ENCODE results near the gene TAF4. TPM values are rescaled to one million over a fixed set of nuclear protein-coding genes. Genes with fewer than 3 reads are reported as not detected.

The TAF4 gene
- total RNA-seq, 1 donor from 2014 or later, result 9.6 TPM

- TF ChIP-seq POLR2A (IDR thresholded peaks at IDR 0.05), result no peak
- Histone ChIP-seq H3K27ac (no peak overlapping the region), H3K36me3 (no peaks in the 10 kb centered on the region), H3K27me3 (no peaks in the 10 kb centered on the region), H3K4me3 (no peak overlapping the region), H3K9me3 (no peaks in the 10 kb centered on the region), H3K4me1 (no peaks in the 10 kb centered on the region)
- intact Hi-C loops (cut with DNase I), result no loop called here
- no peak for DNase-seq (ENCODE audit: extremely low spot score in 2 of 2)
Measured at GRCh38 chr20:61955668-61956395, 109.8 kb downstream of the TAF4 start.

DNA sequence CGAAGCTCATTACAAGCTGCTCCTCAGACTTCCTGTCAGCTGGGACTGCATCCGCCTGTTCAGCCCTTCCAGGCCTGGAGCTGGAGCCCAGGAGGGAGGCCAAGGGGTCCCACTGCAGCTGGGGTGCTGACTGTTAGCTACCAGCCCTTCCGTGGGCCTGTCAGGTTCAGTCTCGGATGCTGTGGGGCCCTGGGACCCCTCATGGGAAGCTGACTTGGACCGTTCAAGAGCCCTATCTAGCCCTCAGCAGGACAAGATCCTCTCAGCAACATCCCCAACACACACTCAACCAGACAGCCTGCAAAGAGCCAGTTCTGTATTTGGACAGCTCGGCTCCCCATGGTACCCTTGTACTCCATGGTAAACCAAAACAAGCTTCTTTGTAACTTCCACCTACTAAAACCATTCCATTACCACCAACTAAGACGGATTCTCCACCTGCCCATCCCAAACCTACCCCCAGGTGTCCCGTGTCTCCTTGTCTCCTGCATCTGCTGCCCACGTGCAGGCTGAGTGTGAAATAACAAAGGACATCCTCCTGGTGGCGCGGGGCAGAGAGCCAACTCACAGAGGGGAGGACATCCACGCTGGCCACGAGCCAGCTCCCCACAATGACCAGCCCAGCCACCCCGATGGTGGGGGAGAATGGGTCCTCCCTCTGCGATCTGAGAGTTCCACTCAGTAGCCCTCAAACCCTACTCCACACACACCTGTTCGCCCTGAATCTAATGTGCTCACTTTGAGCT lies 111.2 kb downstream of the TAF4 start:
- no peak for DNase-seq (ENCODE audit: extremely low spot score in 2 of 2)

GRCh38 chr20:61953037-61954021 lies 112.4 kb downstream of the TAF4 start:
- Histone ChIP-seq H3K4me3 (no peak overlapping the region), H3K4me1 (no peaks in the 10 kb centered on the region), H3K36me3 (no peaks in the 10 kb centered on the region), H3K9me3 (no peaks in the 10 kb centered on the region), H3K27me3 (no peaks in the 10 kb centered on the region), H3K27ac (no peak overlapping the region)
- no peak for TF ChIP-seq POLR2AphosphoS5 (IDR thresholded peaks at IDR 0.05; ENCODE audit: insufficient read depth in 1 of 2, low read depth in 1 of 2)
- no peak for TF ChIP-seq CTCF (IDR thresholded peaks at IDR 0.05)
- no peak for TF ChIP-seq POLR2A (IDR thresholded peaks at IDR 0.05)
- DNase-seq (ENCODE audit: extremely low spot score in 2 of 2), result no peak
- intact Hi-C loops (cut with DNase I), result no loop called here

More for the DNA sequence above, 111.2 kb downstream of the TAF4 start:
- H3K27me3 ChIP-seq, result no peaks in the 10 kb centered on the region
- no peak overlapping the region for H3K27ac ChIP-seq
- H3K36me3 ChIP-seq, result no peaks in the 10 kb centered on the region
- intact Hi-C loops (cut with DNase I), result no loop called here
- no peaks in the 10 kb centered on the region for H3K4me1 ChIP-seq
- no peaks in the 10 kb centered on the region for H3K9me3 ChIP-seq
- TF ChIP-seq POLR2A (IDR thresholded peaks at IDR 0.05), result no peak
- no peak for TF ChIP-seq CTCF (IDR thresholded peaks at IDR 0.05)
- TF ChIP-seq POLR2AphosphoS5 (IDR thresholded peaks at IDR 0.05; ENCODE audit: insufficient read depth in 1 of 2, low read depth in 1 of 2), result no peak
- H3K4me3 ChIP-seq, result no peak overlapping the region

DNA sequence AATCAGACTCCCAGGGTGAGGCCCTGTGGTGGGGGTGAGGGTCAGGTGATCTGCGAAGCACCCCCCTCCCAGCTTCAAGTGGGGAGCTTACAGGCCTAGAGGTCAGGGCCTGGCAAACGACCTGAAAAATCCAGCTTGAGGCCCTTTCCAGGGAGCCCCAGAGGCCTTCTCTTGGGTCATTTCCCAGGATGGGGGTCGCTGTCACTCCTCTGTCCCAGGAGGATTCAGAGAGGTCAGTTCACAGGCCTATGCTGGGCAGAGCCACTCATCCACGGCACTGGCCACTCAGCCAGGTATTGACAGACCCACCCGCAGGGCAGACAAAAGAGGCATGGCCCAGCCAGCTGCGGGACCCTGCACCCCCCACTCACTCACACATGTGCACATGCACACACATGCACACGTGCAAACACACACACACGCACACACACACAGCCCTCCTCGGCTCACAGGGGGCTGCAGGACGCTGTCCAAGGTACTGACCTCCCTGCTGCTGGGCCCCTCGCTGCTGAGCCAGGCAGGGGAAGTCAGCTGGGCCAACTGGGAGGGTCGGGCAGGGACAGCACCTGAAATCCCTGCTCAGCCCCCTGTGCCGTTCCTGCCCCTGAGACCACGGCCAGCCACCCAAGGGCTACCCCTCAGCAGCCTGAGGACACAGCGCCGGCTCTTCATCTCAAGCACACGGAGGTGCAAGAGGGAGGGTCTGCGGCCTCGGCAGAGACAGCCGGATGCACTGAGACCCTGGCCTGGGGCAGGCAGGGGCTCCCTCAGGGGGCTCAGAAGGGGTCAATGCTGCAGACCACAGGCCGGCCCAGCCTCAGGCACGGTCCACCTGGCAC lies 113.8 kb downstream of the TAF4 start:
- H3K27ac ChIP-seq, result no peak overlapping the region
- no peak overlapping the region for H3K4me3 ChIP-seq
- no peaks in the 10 kb centered on the region for H3K9me3 ChIP-seq
- intact Hi-C loops (cut with DNase I), result no loop called here
- no peak for DNase-seq (ENCODE audit: extremely low spot score in 2 of 2)
- no peaks in the 10 kb centered on the region for H3K36me3 ChIP-seq
- no peaks in the 10 kb centered on the region for H3K4me1 ChIP-seq
- H3K27me3 ChIP-seq, result no peaks in the 10 kb centered on the region
- TF ChIP-seq CTCF (IDR thresholded peaks at IDR 0.05) (no peak), POLR2AphosphoS5 (IDR thresholded peaks at IDR 0.05; ENCODE audit: insufficient read depth in 1 of 2, low read depth in 1 of 2) (no peak), POLR2A (IDR thresholded peaks at IDR 0.05) (no peak)

Measured in vagina (tissue), 2 donors.